ENCODE data around the gene NR1H4.

GRCh38 chr12:100497105-100497795 lies 23.6 kb downstream of the NR1H4 start:
- no peak for TF ChIP-seq SP1 (IDR thresholded peaks at IDR 0.05; ENCODE audit: low read depth, low read length)
- TF ChIP-seq, protein P1, sequence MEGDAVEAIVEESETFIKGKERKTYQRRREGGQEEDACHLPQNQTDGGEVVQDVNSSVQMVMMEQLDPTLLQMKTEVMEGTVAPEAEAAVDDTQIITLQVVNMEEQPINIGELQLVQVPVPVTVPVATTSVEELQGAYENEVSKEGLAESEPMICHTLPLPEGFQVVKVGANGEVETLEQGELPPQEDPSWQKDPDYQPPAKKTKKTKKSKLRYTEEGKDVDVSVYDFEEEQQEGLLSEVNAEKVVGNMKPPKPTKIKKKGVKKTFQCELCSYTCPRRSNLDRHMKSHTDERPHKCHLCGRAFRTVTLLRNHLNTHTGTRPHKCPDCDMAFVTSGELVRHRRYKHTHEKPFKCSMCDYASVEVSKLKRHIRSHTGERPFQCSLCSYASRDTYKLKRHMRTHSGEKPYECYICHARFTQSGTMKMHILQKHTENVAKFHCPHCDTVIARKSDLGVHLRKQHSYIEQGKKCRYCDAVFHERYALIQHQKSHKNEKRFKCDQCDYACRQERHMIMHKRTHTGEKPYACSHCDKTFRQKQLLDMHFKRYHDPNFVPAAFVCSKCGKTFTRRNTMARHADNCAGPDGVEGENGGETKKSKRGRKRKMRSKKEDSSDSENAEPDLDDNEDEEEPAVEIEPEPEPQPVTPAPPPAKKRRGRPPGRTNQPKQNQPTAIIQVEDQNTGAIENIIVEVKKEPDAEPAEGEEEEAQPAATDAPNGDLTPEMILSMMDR (IDR thresholded peaks at IDR 0.05; ENCODE audit: control extremely low read depth in 1 of 3, insufficient read depth in 1 of 3, low read depth in 1 of 3, low read length in 3 of 3): no peak
- no peak for TF ChIP-seq POLR2A (IDR thresholded peaks at IDR 0.05; ENCODE audit: control extremely low read depth in 1 of 2, low read depth in 2 of 2, low read length in 2 of 2)
- TF ChIP-seq RAD21 (IDR thresholded peaks at IDR 0.05 in 1 of 2, conservative IDR thresholded peaks at IDR 0.05 in 1 of 2; ENCODE audit: low read depth in 2 of 2, low read length in 2 of 2): no peak
- TF ChIP-seq ATF3 (IDR thresholded peaks at IDR 0.05; ENCODE audit: insufficient read depth, low read depth, low read length): no peak
- TF ChIP-seq E2F6 (IDR thresholded peaks at IDR 0.05): no peak
- no peak for TF ChIP-seq TAF1 (IDR thresholded peaks at IDR 0.05; ENCODE audit: low read depth, low read length)

All from H1 (cell line).